Gastroesophageal sphincter (tissue), 4 donors: ENCODE data around the gene GRIP1. TPM values are rescaled to one million over a fixed set of nuclear protein-coding genes. Genes with fewer than 3 reads are reported as not detected.
A peak's percentile ranks its signal among the peaks of the same experiment; 100 is the strongest.

Experiments used
- ATAC-seq: fragments of 150-250 bp; one replicate; pipeline ENCODE4 v1.9.1; 2016; ENCODE audit warnings: mild to moderate bottlenecking, moderate library complexity
- H3K27ac ChIP-seq, 4 donors: fragments of 200-600 bp; sonication (generic) in 3 of 4; 1 replicate in 3 of 4; 2 replicates in 1 of 4; pipeline ENCODE4 v1.5.1; 2016 to 2019
- H3K27me3 ChIP-seq: fragments of 200-600 bp; sonication (generic); one replicate; pipeline ENCODE4 v1.5.1; 2019
- H3K36me3 ChIP-seq, 2 donors: fragments of 200-600 bp; sonication (generic); one replicate each; pipeline ENCODE4 v1.5.1; 2019; ENCODE audit warnings: control low read depth in 1 of 2
- H3K4me1 ChIP-seq, 3 donors: fragments of 200-600 bp; sonication (generic); 1 replicate in 2 of 3; 2 replicates in 1 of 3; pipeline ENCODE4 v1.5.1; 2016 to 2019; ENCODE audit warnings: control low read depth in 2 of 3
- H3K4me3 ChIP-seq, 2 donors: fragments of 200-600 bp; sonication (generic); one replicate each; pipeline ENCODE4 v1.5.1; 2019; ENCODE audit warnings: mild to moderate bottlenecking in 1 of 2, moderate library complexity in 1 of 2
- H3K9me3 ChIP-seq, 3 donors: fragments of 200-600 bp; sonication (generic); one replicate each; pipeline ENCODE4 v1.5.1; 2017 to 2019; ENCODE audit warnings: control low read depth in 2 of 3
- CTCF ChIP-seq, 4 experiments: fragments of 200-600 bp in 2 of 4; fragments of 450-650 bp in 2 of 4; sonication (generic) in 1 of 4; IDR thresholded peaks; one replicate each; pipeline ENCODE4 v1.5.1; 2017 to 2019; ENCODE audit warnings: antibody characterized with exemption in 4 of 4, mild to moderate bottlenecking in 2 of 4, moderate library complexity in 2 of 4
- EP300 ChIP-seq: sonication (generic); formaldehyde crosslinking; IDR thresholded peaks from one replicate; pipeline ENCODE4 v1.6.1; 2017; ENCODE audit warnings: antibody characterized with exemption, mild to moderate bottlenecking
- POLR2A ChIP-seq, 2 donors: fragments of 450-650 bp; IDR thresholded peaks; one replicate each; pipeline ENCODE4 v1.6.1; 2017; ENCODE audit warnings: antibody characterized with exemption in 2 of 2, mild to moderate bottlenecking in 2 of 2, moderate library complexity in 1 of 2
- POLR2AphosphoS5 ChIP-seq: sonication (generic); formaldehyde crosslinking; IDR thresholded peaks from one replicate; pipeline ENCODE4 v1.6.1; 2017; ENCODE audit warnings: antibody characterized with exemption
- WGBS, 2 donors: methylation state at CpG; one replicate each; pipeline ENCODE4 v1.1.5; 2018; ENCODE audit warnings: low coverage in 1 of 2; 5-methylcytosine and 5-hydroxymethylcytosine counted together
- total RNA-seq, 4 donors: library from RNA; depleted of rRNA; stranded (reverse); fragments of >200 nt; gene quantifications; one replicate each; pipeline ENCODE4 v1.1.0, GENCODE V29; 2016

The GRIP1 gene
- total RNA-seq = 10 to 100 TPM in 2 of 4 donors, 1 to 10 TPM in 2; 6.8 to 17.8 (median 11.6) TPM

GRCh38 chr12:66678338-66679275 lies at the start of gene GRIP1:
Gene GRIP1 (minus strand): TSS chr12:66679076. CDS start chr12:66678904, 172 bp downstream.
- Histone ChIP-seq H3K4me3 (peak within 1 kb of the TSS in 1 of 2 donors; percentile 18), H3K36me3 (no peaks in the 10 kb centered on the region), H3K27ac (no peak within 1 kb of the TSS), H3K27me3 (no peaks in the 10 kb centered on the region), H3K9me3 (no peaks in the 10 kb centered on the region), H3K4me1 (peaks cover 0 to 26% (median 6%) of the 10 kb centered on the region in 3 donors)
- 49 to 55% methylated on average over 15 to 16 of the region's 16 CpGs for WGBS, 2 donors
- ATAC-seq = no peak
- TF ChIP-seq EP300 (no peak), CTCF (IDR thresholded peaks at IDR 0.05) (no peak), POLR2A (IDR thresholded peaks at IDR 0.05) (no peak), POLR2AphosphoS5 (no peak)

GRCh38 chr12:66726556-66726955 lies 47.7 kb upstream of the GRIP1 start:
- H3K36me3 ChIP-seq = no peaks in the 10 kb centered on the region
- WGBS, 2 donors = 68 to 74% methylated on average over 4 of the region's 4 CpGs
- H3K9me3 ChIP-seq = no peaks in the 10 kb centered on the region
- H3K4me1 ChIP-seq = no peaks in the 10 kb centered on the region
- H3K27me3 ChIP-seq = no peaks in the 10 kb centered on the region
- TF ChIP-seq CTCF (IDR thresholded peaks at IDR 0.05) = no peak
- TF ChIP-seq EP300 = no peak
- TF ChIP-seq POLR2A (IDR thresholded peaks at IDR 0.05) = no peak
- no peak for TF ChIP-seq POLR2AphosphoS5
- no peak overlapping the region for H3K27ac ChIP-seq
- no peak for ATAC-seq
- H3K4me3 ChIP-seq = no peak overlapping the region

GRCh38 chr12:66725031-66725430 lies 46.2 kb upstream of the GRIP1 start:
- TF ChIP-seq POLR2AphosphoS5 (no peak), CTCF (IDR thresholded peaks at IDR 0.05) (no peak), POLR2A (IDR thresholded peaks at IDR 0.05) (no peak), EP300 (no peak)
- Histone ChIP-seq H3K36me3 (no peaks in the 10 kb centered on the region), H3K4me1 (no peaks in the 10 kb centered on the region), H3K4me3 (no peak overlapping the region), H3K27ac (no peak overlapping the region), H3K9me3 (no peaks in the 10 kb centered on the region), H3K27me3 (no peaks in the 10 kb centered on the region)
- ATAC-seq = no peak
- 88 to 91% methylated on average over 3 of the region's 3 CpGs for WGBS, 2 donors

- Histone ChIP-seq H3K27me3 (no peaks in the 10 kb centered on the region), H3K4me3 (no peak overlapping the region), H3K27ac (no peak overlapping the region), H3K4me1 (no peaks in the 10 kb centered on the region), H3K9me3 (no peaks in the 10 kb centered on the region), H3K36me3 (no peaks in the 10 kb centered on the region)
- TF ChIP-seq CTCF (IDR thresholded peaks at IDR 0.05) (no peak), EP300 (no peak), POLR2A (IDR thresholded peaks at IDR 0.05) (no peak), POLR2AphosphoS5 (no peak)
- no peak for ATAC-seq
- 79% methylated on average over 3 of the region's 4 CpGs for WGBS, 2 donors
These were observed 45.7 kb upstream of the GRIP1 start for GRCh38 chr12:66724616-66725015.

GRCh38 chr12:66724026-66724425 lies 45.1 kb upstream of the GRIP1 start:
- WGBS, 2 donors = 97 to 100% methylated on average over 1 to 2 of the region's 2 CpGs
- no peaks in the 10 kb centered on the region for H3K4me1 ChIP-seq
- no peak for TF ChIP-seq POLR2AphosphoS5
- TF ChIP-seq CTCF (IDR thresholded peaks at IDR 0.05) = no peak
- TF ChIP-seq POLR2A (IDR thresholded peaks at IDR 0.05) = no peak
- TF ChIP-seq EP300 = no peak
- no peaks in the 10 kb centered on the region for H3K36me3 ChIP-seq
- H3K4me3 ChIP-seq = no peak overlapping the region
- no peaks in the 10 kb centered on the region for H3K27me3 ChIP-seq
- ATAC-seq = no peak
- H3K27ac ChIP-seq = no peak overlapping the region
- no peaks in the 10 kb centered on the region for H3K9me3 ChIP-seq
